Suppressor macrophage (primary cell): ENCODE results near the gene NPC2.
"Not testable (repeated sequence)": the region's sequence is repeated elsewhere in the genome, so short reads cannot be mapped to it uniquely, and the experiment has no call there.

ENCODE experiments used
- DNase-seq, 4 experiments: peaks; one replicate each; pipeline ENCODE4 v3.0.0-alpha.2; 2020 to 2022

NPC2 gene

DNA sequence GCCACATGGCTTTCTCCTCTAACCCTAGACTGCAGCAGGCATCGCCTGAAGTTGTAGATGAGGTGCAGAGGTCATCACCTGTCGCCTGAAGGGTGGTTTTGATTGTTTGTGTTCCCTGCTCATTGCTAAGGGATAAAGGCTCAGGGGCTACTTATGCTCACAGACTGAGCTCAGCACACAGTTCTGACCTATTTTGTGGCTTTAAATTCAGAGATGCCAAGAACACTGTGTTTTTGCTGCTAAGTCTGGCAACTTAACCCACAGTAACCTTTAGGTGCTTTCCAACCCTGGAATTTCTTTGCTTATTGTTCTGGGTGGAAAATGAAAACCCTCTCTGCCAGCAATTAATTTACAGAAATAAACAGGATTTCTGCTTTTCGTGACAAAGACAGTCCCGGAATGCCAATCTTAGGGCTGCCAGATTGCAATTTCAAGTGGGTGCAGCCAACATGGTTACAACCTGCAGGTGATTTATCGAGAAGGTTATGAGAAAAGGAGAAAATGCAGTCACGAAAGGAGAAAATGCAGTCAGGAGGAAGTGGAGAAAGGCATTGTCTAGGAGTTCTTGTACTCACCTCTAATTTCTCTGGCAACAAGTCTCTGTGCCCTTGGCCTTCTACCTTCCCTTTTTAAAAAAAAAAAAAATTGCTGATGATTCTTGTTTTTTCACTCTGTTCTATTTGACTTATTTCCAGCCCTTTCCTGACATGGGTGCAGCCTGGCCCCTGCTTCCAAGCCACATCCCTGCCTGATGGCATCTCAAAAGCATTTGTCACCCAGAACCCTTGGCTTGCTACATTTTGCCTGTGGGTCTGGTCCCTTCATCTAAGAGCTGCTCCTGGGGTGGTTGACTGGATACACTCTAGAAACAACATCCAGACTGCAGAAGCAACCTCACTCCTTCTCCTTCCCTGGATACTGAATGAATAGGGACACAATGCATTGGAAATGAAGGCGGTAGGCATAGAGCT is 23.3 kb downstream of the NPC2 start:
- no peak for DNase-seq

DNA sequence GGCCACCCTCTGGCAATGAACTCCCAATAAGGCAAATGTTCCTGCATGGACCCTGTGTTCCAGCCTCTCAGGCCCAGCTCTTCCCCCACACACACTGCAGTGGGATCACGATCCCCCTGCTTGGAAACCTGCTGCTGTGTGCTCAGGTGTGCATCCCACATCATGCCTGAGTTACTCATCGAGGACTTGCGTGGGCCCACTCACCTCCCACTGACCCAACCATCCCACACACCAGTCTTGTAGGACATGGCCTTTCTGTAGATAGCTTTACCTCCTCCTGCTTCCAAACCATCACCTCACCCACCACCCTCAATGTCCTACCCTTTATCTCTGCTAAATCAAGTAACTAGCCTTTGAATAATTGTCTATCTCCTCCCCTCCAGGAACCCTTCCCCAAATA is 24.6 kb downstream of the NPC2 start:
- no peak for DNase-seq

DNA sequence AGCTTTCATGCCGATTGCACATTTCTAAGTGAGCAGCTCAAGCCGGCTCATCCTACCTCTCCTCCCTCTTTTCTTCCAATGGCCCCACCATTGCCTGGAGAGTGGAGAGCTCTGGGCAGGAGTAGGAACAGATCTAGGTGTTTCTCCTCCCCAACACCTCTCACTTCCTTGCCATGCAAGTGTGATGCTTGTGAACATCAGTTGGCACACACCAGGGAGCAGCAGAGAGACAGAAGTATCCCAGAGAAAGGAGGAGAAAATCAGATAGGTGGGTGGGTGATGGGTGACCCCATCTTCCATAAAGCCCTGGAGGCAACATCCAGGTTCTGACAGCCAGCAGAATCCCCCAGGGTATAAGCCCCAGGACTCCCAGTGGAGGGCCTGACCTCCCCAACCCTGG is 27.8 kb downstream of the NPC2 start:
- no peak for DNase-seq

GRCh38 chr14:74464785-74465184 is 28.3 kb downstream of the NPC2 start:
- no peak for DNase-seq

DNA sequence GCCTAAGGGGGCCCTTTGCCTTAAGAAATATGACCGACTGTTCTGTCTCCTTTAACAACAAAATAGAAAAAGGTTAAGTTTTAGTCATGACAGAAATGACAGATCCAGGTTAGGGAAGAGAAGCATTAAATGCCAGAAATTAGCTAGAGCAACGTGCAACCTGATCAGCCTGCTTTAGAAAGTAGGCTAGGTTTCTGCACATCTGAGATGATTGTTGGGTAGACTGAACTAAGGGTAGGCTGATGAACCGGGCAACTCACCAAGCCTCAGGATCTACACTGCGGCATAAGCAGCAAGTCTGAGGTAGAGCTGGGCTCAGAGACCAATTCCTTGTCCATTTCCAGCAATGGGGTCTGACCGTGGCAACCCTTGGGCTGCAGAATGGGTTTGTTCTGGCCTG is 29.4 kb downstream of the NPC2 start:
- no peak for DNase-seq

DNA sequence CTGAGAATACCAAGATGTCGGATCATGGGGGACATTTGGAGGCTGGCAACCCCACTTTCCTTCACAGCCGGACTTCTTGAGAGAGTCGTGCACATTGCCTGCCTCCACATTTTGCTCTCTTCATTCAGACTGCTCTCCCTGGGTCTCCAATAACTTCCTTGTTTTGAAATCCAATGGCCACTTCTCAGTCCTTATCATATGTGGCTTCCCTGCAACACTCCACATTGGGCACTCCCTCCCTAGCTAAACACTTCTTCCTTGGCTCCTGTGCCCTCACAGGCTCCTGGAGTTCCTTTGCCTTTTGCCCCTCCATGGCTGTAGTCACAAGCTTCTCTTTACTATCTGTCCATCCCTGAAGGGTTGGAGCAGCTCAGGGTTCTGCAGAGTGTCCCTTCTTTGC is 30.1 kb downstream of the NPC2 start:
- DNase-seq: no peak

DNA sequence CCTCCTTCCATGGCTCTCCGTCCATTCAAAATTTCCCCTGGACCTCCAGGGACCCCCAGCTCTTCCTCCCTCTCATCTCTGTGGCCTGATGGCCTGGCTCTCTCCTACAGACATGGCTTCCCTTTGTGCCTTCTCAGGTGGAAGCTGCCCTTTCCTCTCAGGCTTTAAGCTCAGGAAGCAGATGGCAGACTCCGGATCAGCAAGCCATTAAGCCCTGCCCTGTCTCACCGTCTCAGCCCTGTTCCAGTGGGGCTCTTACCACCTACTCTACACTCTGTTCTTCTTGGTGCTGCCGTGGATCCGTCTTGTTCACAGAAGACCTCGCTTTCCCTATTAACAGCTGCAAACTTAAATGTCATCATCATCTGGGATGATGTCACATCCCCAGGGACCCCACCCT is 33.1 kb downstream of the NPC2 start:
- no peak for DNase-seq

DNA sequence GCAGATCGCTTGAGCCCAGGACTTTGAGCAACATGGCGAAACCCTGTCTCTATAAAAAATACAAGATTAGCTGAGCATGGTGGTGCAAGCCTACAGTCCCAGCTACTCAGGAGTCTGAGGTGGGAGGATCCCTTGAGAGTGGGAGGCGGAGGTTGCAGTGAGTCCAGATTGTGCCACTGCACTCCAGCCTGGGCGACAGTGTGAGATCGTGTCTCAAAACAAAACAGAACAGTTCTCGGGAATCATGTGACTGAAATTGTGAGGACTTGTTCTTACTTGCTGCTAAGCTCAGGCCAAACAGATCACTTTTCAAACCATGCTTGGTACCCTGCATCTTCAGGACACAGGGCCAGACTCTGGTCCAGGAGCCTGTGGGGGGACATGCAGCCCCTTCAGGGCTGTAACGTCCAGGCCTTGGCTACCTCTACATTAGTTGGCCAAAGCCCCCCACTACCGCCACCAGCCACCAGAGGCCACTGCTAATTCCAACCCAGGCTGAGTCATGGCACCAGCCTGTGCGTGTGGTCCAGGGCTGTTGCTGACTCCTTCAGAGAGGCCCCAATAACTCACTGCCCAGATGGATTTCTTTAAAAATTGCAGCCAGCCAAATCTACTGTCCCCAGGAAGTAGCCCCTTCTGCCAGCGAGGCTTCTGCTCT is 33.7 kb downstream of the NPC2 start:
- peak; percentile 56 to 68 (median 63) for DNase-seq

DNA sequence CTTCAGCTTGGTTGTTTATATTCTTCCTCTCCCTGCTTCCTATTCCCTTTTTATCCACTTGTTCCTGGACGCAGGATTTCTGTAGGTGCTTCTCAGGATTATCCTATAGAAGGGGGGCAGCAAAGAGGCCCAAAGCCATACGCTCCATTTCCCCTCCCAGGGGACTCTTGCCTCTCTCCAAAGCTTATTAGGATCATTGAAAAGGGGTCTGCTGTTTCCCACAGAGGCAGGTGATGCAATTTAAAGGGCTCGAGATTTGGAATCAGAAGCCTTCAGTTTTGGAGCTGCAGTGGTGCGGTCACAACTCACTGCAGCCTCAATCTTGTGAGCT is 35.6 kb downstream of the NPC2 start:
- DNase-seq: no peak

GRCh38 chr14:74456684-74457564 is 36.2 kb downstream of the NPC2 start:
- no peak for DNase-seq

GRCh38 chr14:74454397-74454796 is 38.7 kb downstream of the NPC2 start:
- DNase-seq: not testable (repeated sequence)

DNA sequence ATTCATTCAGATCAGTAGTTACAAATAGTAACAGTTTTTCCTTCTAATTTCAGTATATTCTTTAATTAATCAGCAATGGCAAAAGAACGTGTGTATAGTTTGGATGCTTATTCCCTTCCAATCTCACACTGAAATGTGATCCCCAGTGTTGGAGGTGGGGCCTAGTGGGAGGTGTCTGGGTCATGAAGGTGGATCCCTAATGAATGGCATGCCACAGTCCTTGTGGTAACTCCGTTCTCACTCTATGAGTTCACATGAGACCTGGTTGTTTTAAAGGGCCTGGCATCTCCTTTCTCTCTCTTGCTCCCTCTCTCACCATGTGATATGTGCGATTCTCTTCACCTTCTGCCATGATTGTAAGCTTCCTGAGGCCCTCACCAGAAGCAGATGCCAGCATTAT is 48.2 kb downstream of the NPC2 start:
- DNase-seq: no peak

- no peak for DNase-seq
These were observed 50.3 kb downstream of the NPC2 start for GRCh38 chr14:74442757-74443156.

- DNase-seq: no peak
These were observed 52.0 kb downstream of the NPC2 start for GRCh38 chr14:74441113-74441512.

- DNase-seq: no peak
These were observed 54.7 kb downstream of the NPC2 start for GRCh38 chr14:74438351-74438915.

- no peak for DNase-seq
These were observed 55.5 kb downstream of the NPC2 start for GRCh38 chr14:74437496-74438053.

- no peak for DNase-seq
These were observed 58.8 kb downstream of the NPC2 start for GRCh38 chr14:74434294-74434693.

DNA sequence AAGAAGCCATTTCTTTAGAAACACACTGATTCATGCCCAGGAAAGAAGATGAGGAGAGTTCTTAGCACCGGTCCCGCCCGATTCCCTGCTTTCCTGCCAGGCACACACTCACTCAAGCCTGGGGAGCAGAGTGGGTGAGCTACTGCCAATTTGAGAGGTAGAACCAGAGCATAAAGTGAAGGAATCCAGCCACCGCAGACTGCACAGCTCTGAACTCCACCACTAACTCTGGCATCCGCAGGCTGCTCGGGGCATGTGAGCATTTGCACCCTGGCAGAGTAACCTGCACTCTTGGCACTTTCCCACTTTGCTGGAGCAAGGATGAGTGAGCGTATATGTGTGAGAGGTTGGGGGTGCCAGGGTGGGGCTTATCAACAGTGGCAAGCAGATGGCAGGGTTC is 63.1 kb downstream of the NPC2 start:
- no peak for DNase-seq
